ENCODE data around the gene LGALSL. TPM values are rescaled to one million over a fixed set of nuclear protein-coding genes. Genes with fewer than 3 reads are reported as not detected.

LGALSL gene
- polyA plus RNA-seq, 1 donor (not counting 4 experiments of a cell fraction or from before 2014, with no cell fraction given): 55.4 TPM

GRCh38 chr2:64462171-64462570, 8.2 kb downstream of the LGALSL start:
- Histone ChIP-seq H3K9ac (ENCODE audit: control insufficient read depth, extremely low read depth, insufficient read depth, low read length) (no peak overlapping the region), H3K36me3 (ENCODE audit: control insufficient read depth in 2 of 2, extremely low read depth in 1 of 2, insufficient read depth in 2 of 2, low read length in 2 of 2) (peaks cover 3 to 13% of the 10 kb centered on the region in 2 experiments), H2AFZ (ENCODE audit: control insufficient read depth, low read length) (no peak overlapping the region), H3K4me1 (ENCODE audit: control insufficient read depth, extremely low read depth, insufficient read depth, low read length) (peaks cover 10% of the 10 kb centered on the region), H4K20me1 (ENCODE audit: control insufficient read depth, extremely low read depth, insufficient read depth, low read length) (no peaks in the 10 kb centered on the region), H3K9me3 (ENCODE audit: control insufficient read depth, low read depth, low read length) (no peaks in the 10 kb centered on the region), H3K27ac (ENCODE audit: control insufficient read depth, insufficient read depth, low read length) (no peak overlapping the region), H3K79me2 (ENCODE audit: control insufficient read depth, insufficient read depth, low read length) (no peaks in the 10 kb centered on the region), H3K9me1 (ENCODE audit: control insufficient read depth, extremely low read depth, insufficient read depth, low read length) (no peaks in the 10 kb centered on the region), H3K4me2 (ENCODE audit: control insufficient read depth, extremely low read depth, insufficient read depth, low read depth, low read length) (no peak overlapping the region), H3K27me3 (ENCODE audit: control insufficient read depth, extremely low read depth, insufficient read depth, low read length) (no peaks in the 10 kb centered on the region), H3K4me3 (ENCODE audit: control insufficient read depth in 2 of 3, extremely low read depth in 1 of 3, insufficient read depth in 2 of 3, low read depth in 1 of 3, low read length in 3 of 3) (no peak overlapping the region)
- FAIRE-seq: no peak
- DNase-seq (ENCODE audit: low read depth, low spot score): no peak
- dilution Hi-C loops (cut with MboI; ENCODE audit: extremely low pct_ligation_motif_present, low sequenced_read_pairs): no loop called here
- TF ChIP-seq EZH2 (IDR thresholded peaks at IDR 0.05; ENCODE audit: low read length): no peak
- TF ChIP-seq, protein P1, sequence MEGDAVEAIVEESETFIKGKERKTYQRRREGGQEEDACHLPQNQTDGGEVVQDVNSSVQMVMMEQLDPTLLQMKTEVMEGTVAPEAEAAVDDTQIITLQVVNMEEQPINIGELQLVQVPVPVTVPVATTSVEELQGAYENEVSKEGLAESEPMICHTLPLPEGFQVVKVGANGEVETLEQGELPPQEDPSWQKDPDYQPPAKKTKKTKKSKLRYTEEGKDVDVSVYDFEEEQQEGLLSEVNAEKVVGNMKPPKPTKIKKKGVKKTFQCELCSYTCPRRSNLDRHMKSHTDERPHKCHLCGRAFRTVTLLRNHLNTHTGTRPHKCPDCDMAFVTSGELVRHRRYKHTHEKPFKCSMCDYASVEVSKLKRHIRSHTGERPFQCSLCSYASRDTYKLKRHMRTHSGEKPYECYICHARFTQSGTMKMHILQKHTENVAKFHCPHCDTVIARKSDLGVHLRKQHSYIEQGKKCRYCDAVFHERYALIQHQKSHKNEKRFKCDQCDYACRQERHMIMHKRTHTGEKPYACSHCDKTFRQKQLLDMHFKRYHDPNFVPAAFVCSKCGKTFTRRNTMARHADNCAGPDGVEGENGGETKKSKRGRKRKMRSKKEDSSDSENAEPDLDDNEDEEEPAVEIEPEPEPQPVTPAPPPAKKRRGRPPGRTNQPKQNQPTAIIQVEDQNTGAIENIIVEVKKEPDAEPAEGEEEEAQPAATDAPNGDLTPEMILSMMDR (optimal IDR thresholded peaks at IDR 0.05 in 1 of 3, IDR thresholded peaks at IDR 0.05 in 1 of 3, conservative IDR thresholded peaks at IDR 0.05 in 1 of 3; ENCODE audit: extremely low read depth in 1 of 3, insufficient read depth in 2 of 3, low read length in 3 of 3): no peak

DNA sequence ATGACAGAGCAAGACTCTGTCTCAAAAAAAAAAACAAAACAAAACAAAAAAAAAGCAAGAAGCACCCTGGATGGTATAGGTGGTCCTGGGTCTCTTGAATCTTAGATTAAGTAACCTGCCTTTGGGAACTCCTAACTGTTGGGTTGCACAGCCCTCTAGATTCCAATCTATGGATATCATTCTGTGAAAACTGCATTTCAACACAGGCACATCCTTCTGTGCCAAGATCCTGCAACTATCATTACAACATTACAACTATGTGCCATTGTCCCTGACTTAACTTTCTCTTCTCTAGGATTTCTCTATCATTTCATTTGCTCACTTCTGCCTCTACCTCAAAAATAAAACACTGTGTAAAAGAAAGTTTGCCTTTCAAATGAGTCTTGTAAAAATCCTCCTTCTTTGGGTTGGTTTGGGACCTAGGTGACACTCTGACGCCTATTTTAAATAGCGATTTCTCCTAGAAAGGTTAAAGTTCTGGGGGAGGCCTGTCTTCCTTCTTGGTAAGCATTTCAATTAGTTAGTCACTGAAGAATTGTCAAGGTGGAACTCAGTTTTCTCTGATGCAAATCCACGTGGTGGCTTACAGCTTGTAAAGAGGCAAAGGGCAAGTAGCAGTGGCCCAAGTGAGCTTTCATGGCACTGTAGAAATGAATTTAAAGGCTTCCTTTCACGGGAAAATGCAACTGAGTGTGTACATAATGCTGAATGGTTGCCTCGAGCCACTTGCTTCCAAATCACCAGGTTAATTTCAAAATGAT, 9.2 kb downstream of the LGALSL start:
- no peak overlapping the region for H3K4me2 ChIP-seq (ENCODE audit: control insufficient read depth, extremely low read depth, insufficient read depth, low read depth, low read length)
- FAIRE-seq: peak; percentile 26

More for the DNA sequence above, 9.2 kb downstream of the LGALSL start:
- H3K4me3 ChIP-seq (ENCODE audit: control insufficient read depth in 2 of 3, extremely low read depth in 1 of 3, insufficient read depth in 2 of 3, low read depth in 1 of 3, low read length in 3 of 3): no peak overlapping the region
- no peak for DNase-seq (ENCODE audit: low read depth, low spot score)
- dilution Hi-C loops (cut with MboI; ENCODE audit: extremely low pct_ligation_motif_present, low sequenced_read_pairs): no loop called here
- no peaks in the 10 kb centered on the region for H3K27me3 ChIP-seq (ENCODE audit: control insufficient read depth, extremely low read depth, insufficient read depth, low read length)
- no peak overlapping the region for H3K27ac ChIP-seq (ENCODE audit: control insufficient read depth, insufficient read depth, low read length)
- H3K79me2 ChIP-seq (ENCODE audit: control insufficient read depth, insufficient read depth, low read length): no peaks in the 10 kb centered on the region
- H4K20me1 ChIP-seq (ENCODE audit: control insufficient read depth, extremely low read depth, insufficient read depth, low read length): no peaks in the 10 kb centered on the region
- no peaks in the 10 kb centered on the region for H3K9me1 ChIP-seq (ENCODE audit: control insufficient read depth, extremely low read depth, insufficient read depth, low read length)
- H3K9ac ChIP-seq (ENCODE audit: control insufficient read depth, extremely low read depth, insufficient read depth, low read length): no peak overlapping the region
- H3K36me3 ChIP-seq (ENCODE audit: control insufficient read depth in 2 of 2, extremely low read depth in 1 of 2, insufficient read depth in 2 of 2, low read length in 2 of 2): peaks cover 3 to 9% of the 10 kb centered on the region in 2 experiments
- no peak for TF ChIP-seq EZH2 (IDR thresholded peaks at IDR 0.05; ENCODE audit: low read length)
- TF ChIP-seq, protein P1 (optimal IDR thresholded peaks at IDR 0.05 in 1 of 3, IDR thresholded peaks at IDR 0.05 in 1 of 3, conservative IDR thresholded peaks at IDR 0.05 in 1 of 3; ENCODE audit: extremely low read depth in 1 of 3, insufficient read depth in 2 of 3, low read length in 3 of 3): no peak
- H3K4me1 ChIP-seq (ENCODE audit: control insufficient read depth, extremely low read depth, insufficient read depth, low read length): peaks cover 10% of the 10 kb centered on the region
- H2AFZ ChIP-seq (ENCODE audit: control insufficient read depth, low read length): no peak overlapping the region
- H3K9me3 ChIP-seq (ENCODE audit: control insufficient read depth, low read depth, low read length): no peaks in the 10 kb centered on the region
